Stomach (tissue), 9 donors: ENCODE data around the gene CARD11. TPM values are rescaled to one million over a fixed set of nuclear protein-coding genes. Genes with fewer than 3 reads are reported as not detected.
A peak's percentile ranks its signal among the peaks of the same experiment; 100 is the strongest.

Source experiments
- DNase-seq, 2 donors: peaks; one replicate each; pipeline versions ENCODE4 v3.0.0 to v3.0.0-alpha.2; 2013 to 2019
- H3K27ac ChIP-seq, 5 donors: fragments of 200-600 bp in 4 of 5; sonication (generic) in 4 of 5; one replicate each; pipeline ENCODE4 v1.5.1; 2013 to 2019; ENCODE audit warnings: mild to moderate bottlenecking in 1 of 5, moderate library complexity in 1 of 5
- H3K27me3 ChIP-seq, 3 donors: fragments of 200-600 bp; sonication (generic); one replicate each; pipeline ENCODE4 v1.5.1; 2017 to 2019; ENCODE audit warnings: mixed run types in 1 of 3
- H3K36me3 ChIP-seq, 4 donors: fragments of 200-600 bp; sonication (generic); 1 replicate in 3 of 4; 2 replicates in 1 of 4; pipeline ENCODE4 v1.5.1; 2016 to 2019
- H3K4me1 ChIP-seq, 4 donors: fragments of 200-600 bp; sonication (generic); one replicate each; pipeline ENCODE4 v1.5.1; 2016 to 2019
- H3K4me3 ChIP-seq, 4 donors: fragments of 200-600 bp; sonication (generic) in 3 of 4; one replicate each; pipeline ENCODE4 v1.5.1; 2016 to 2019; ENCODE audit warnings: mild to moderate bottlenecking in 1 of 4
- H3K9me3 ChIP-seq, 4 donors: fragments of 200-600 bp; sonication (generic); one replicate each; pipeline ENCODE4 v1.5.1; 2016 to 2019
- CTCF ChIP-seq, 7 experiments: fragments of 450-650 bp in 4 of 7; fragments of 200-600 bp in 3 of 7; sonication (generic) in 3 of 7; IDR thresholded peaks; one replicate each; pipeline ENCODE4 v1.5.1; 2016 to 2019; ENCODE audit warnings: antibody characterized with exemption in 7 of 7, control low read depth in 2 of 7, mild to moderate bottlenecking in 1 of 7
- EP300 ChIP-seq: sonication (generic); formaldehyde crosslinking; IDR thresholded peaks from one replicate; pipeline ENCODE4 v1.6.1; 2017; ENCODE audit warnings: antibody characterized with exemption
- POLR2A ChIP-seq, 4 donors: fragments of 450-650 bp; IDR thresholded peaks; one replicate each; pipeline ENCODE4 v1.6.1; 2016; ENCODE audit warnings: antibody characterized with exemption in 4 of 4, control low read depth in 2 of 4, mild to moderate bottlenecking in 1 of 4, moderate library complexity in 1 of 4
- POLR2AphosphoS5 ChIP-seq, 3 donors: sonication (generic); formaldehyde crosslinking; IDR thresholded peaks; one replicate each; pipeline ENCODE4 v1.6.1; 2016; ENCODE audit warnings: antibody characterized with exemption in 3 of 3
- WGBS, 5 donors: extraction: QIAGEN DNeasy Blood & Tissue Kit in 3 of 5; methylation state at CpG; one replicate each; pipeline versions ENCODE4 v1.1.5 to v1.1.7; 2013 to 2018; 5-methylcytosine and 5-hydroxymethylcytosine counted together
- intact Hi-C: fragments of 100-400 bp; cut with DNase I; formaldehyde crosslinking; loops from one replicate; pipeline ENCODE4 v1.15.1; 2023; ENCODE audit warnings: low total_unique reads
- polyA plus RNA-seq, 3 donors: library from polyadenylated mRNA; stranded (reverse); fragments of 200-250 nt; gene quantifications; one replicate each; pipeline ENCODE4 v1.2.3, GENCODE V29; 2013
- total RNA-seq, 5 donors: library from RNA; depleted of rRNA; stranded (reverse); fragments of >200 nt; gene quantifications; one replicate each; pipeline versions ENCODE4 v1.1.0 to v1.2.3, GENCODE V29; 2014 to 2016
- donor health status: healthy with polysubstance abuse.
- donor health status: Bipolar disorder and iron deficiency.
- donor health status: healthy.

CARD11 gene
- total and polyA plus RNA-seq, 8 donors: 0.45 to 9.7 (median 1.8) TPM; not detected in 1

DNA sequence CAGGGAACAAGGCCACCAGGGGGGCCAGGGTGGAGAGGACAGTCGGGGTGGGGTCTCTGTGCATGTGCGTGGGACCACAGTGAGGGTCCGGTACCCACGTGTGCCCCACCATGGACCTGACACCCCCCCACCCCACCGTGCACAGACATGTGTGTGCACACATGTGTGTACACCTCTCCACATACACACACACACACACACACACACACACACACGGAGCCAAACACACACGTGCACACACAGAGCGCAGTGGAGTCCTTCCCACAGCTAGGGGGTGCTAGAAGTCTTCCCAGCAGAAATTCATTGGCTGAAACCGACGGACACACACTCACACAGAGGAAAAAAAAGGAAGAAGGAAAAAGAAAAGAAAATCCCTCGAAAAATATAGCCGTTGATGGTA is 156.8 kb downstream of the CARD11 start:
- H3K9me3 ChIP-seq: no peaks in the 10 kb centered on the region
- intact Hi-C loops: loop anchor here (10.0 kb wide), 2 partner anchors 268 to 1008 kb away; no protein-coding TSS in a partner anchor
- TF ChIP-seq POLR2A (IDR thresholded peaks at IDR 0.05) (no peak), CTCF (IDR thresholded peaks at IDR 0.05) (peak in 5 of 7 experiments; percentile 42 to 90 (median 68))
- WGBS, 5 donors: 13 to 22% (median 19%) methylated on average over 9 to 12 of the region's 12 CpGs
- peak; percentile 44 to 92 for DNase-seq
- H3K4me3 ChIP-seq: no peak overlapping the region
- H3K4me1 ChIP-seq: peaks cover 0 to 4% (median 0%) of the 10 kb centered on the region in 4 donors
- H3K27me3 ChIP-seq: peaks cover 0 to 19% (median 0%) of the 10 kb centered on the region in 3 donors
- no peaks in the 10 kb centered on the region for H3K36me3 ChIP-seq
- no peak overlapping the region for H3K27ac ChIP-seq

DNA sequence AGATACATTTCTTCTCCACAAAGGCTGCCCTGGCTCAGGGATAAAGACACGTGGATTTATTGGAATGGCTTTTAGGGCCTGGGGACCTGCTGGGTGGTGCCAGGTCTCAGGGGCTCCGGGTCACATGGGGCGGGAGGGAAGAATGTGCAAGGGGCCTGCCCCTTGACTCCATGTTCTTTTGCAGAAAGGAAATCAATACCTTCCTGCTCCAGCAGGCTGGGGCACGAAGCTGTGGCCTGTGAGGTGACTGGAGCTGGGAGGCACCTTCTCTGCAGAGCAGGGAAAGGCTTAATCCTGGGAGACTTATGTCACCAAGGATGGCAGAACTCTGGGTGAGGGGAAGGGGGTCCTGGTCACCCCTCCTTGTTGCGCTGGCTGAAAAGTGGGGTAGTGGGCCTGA is 157.3 kb downstream of the CARD11 start:
- no peak for DNase-seq
- Histone ChIP-seq H3K27me3 (peaks cover 0 to 20% (median 0%) of the 10 kb centered on the region in 3 donors), H3K27ac (no peak overlapping the region), H3K4me1 (peaks cover 0 to 4% (median 0%) of the 10 kb centered on the region in 4 donors), H3K36me3 (no peaks in the 10 kb centered on the region), H3K4me3 (no peak overlapping the region), H3K9me3 (no peaks in the 10 kb centered on the region)
- WGBS, 5 donors: 47 to 75% (median 59%) methylated on average over 2 to 5 of the region's 5 CpGs
- intact Hi-C loops: loop anchor here (10.0 kb wide), 2 partner anchors 268 to 1008 kb away; no protein-coding TSS in a partner anchor
- TF ChIP-seq CTCF (IDR thresholded peaks at IDR 0.05) (no peak), POLR2AphosphoS5 (IDR thresholded peaks at IDR 0.05) (no peak), EP300 (no peak), POLR2A (IDR thresholded peaks at IDR 0.05) (no peak)

DNA sequence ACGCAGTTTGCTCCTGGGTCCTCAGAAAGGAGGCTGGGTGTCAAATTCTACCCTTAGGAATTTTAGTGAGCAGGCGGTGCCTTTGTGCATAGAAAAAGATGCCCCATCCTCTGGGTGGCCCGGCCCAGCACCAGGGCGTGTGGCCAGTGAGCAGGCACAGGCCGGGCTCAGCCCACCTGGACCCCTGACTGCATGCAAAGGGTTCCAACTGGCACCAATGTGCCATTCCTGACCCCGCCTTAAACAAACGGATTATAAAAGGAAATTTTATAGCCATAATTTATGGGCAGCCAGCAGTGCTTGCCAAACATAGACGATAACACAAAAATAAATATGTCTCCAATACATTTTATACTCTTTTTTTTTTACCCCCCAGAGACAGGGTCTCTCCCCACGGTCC is 159.5 kb downstream of the CARD11 start:
- H3K4me3 ChIP-seq: no peak overlapping the region
- 39 to 53% (median 43%) methylated on average over 9 of the region's 9 CpGs for WGBS, 5 donors
- no peak overlapping the region for H3K27ac ChIP-seq
- intact Hi-C loops: loop anchor here (10.0 kb wide), 2 partner anchors 271 to 1011 kb away; no protein-coding TSS in a partner anchor
- no peak for DNase-seq
- no peaks in the 10 kb centered on the region for H3K9me3 ChIP-seq
- H3K27me3 ChIP-seq: peaks cover 0 to 20% (median 0%) of the 10 kb centered on the region in 3 donors
- H3K36me3 ChIP-seq: no peaks in the 10 kb centered on the region
- H3K4me1 ChIP-seq: peaks cover 0 to 4% (median 0%) of the 10 kb centered on the region in 4 donors
- TF ChIP-seq POLR2A (IDR thresholded peaks at IDR 0.05): no peak
- TF ChIP-seq POLR2AphosphoS5 (IDR thresholded peaks at IDR 0.05): no peak
- no peak for TF ChIP-seq CTCF (IDR thresholded peaks at IDR 0.05)
- no peak for TF ChIP-seq EP300

DNA sequence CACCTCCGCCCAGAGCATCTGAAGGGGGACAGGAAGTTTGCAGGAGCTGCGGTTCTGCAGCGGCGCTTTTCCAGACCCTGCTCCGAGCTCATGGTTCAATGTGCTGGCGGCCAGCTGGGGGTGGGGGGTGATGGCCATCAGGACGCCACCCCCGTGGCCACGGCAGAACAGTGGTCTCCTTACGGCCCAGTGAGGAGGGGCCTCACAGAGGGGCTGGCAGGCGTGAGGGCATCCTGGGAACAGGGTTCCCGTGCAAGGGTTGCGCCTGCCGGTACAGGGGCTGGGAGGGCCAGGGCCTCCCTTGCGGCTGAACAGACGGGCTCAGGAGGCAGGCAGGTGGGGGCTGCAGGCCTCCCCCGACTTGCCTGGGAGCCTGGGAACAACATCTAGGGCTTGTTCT is 160.6 kb downstream of the CARD11 start:
- 81 to 87% (median 86%) methylated on average over 11 to 17 of the region's 17 CpGs for WGBS, 5 donors
- intact Hi-C loops: loop anchor here (10.0 kb wide), 2 partner anchors 272 to 1012 kb away; no protein-coding TSS in a partner anchor
- TF ChIP-seq CTCF (IDR thresholded peaks at IDR 0.05) (no peak), POLR2A (IDR thresholded peaks at IDR 0.05) (no peak), EP300 (no peak), POLR2AphosphoS5 (IDR thresholded peaks at IDR 0.05) (no peak)
- Histone ChIP-seq H3K36me3 (no peaks in the 10 kb centered on the region), H3K27ac (no peak overlapping the region), H3K27me3 (peaks cover 0 to 20% (median 0%) of the 10 kb centered on the region in 3 donors), H3K4me1 (peaks cover 0 to 4% (median 0%) of the 10 kb centered on the region in 4 donors), H3K9me3 (no peaks in the 10 kb centered on the region), H3K4me3 (no peak overlapping the region)
- DNase-seq: no peak
